WTC11 (cell line): ENCODE measurements around the gene PSMD5. TPM values are rescaled to one million over a fixed set of nuclear protein-coding genes. Genes with fewer than 3 reads are reported as not detected.

Experiments used
- ATAC-seq: fragments of 200-7000 bp; cut with Tn5 transposase; 2 replicates; pipeline ENCODE4 v1.10.0; 2021; ENCODE audit warnings: mild to moderate bottlenecking, moderate library complexity
- CTCF ChIA-PET: fragments of 300-600 bp; sonication (Branson Sonifier 250); formaldehyde crosslinking; loops from one replicate; lab custom pipeline; 2021; ENCODE audit warnings: antibody characterized with exemption; lab: Charles Lee
- POLR2A ChIA-PET: fragments of 350-600 bp; sonication (Branson Sonifier 250); formaldehyde crosslinking; loops from one replicate; lab custom pipeline; 2021; ENCODE audit warnings: antibody characterized with exemption; lab: Charles Lee
- DNase-seq: peaks from one replicate; pipeline ENCODE4 v3.0.0; 2021; ENCODE audit warnings: low spot score
- H3K27ac Mint-ChIP-seq: 2 replicates; pipeline ENCODE4 v1.8.0; 2021; ENCODE audit warnings: mixed read lengths
- H3K27me3 Mint-ChIP-seq: 2 replicates; pipeline ENCODE4 v1.8.0; 2021; ENCODE audit warnings: low read depth, mild to moderate bottlenecking, moderate library complexity, mixed read lengths
- H3K36me3 Mint-ChIP-seq: 2 replicates; pipeline ENCODE4 v1.8.0; 2021; ENCODE audit warnings: mixed read lengths
- H3K4me1 Mint-ChIP-seq: 2 replicates; pipeline ENCODE4 v1.8.0; 2022; ENCODE audit warnings: mixed read lengths
- H3K4me3 Mint-ChIP-seq: 2 replicates; pipeline ENCODE4 v1.8.0; 2021; ENCODE audit warnings: mild to moderate bottlenecking, moderate library complexity, mixed read lengths
- H3K9me3 Mint-ChIP-seq: 2 replicates; pipeline ENCODE4 v1.8.0; 2021; ENCODE audit warnings: mixed read lengths
- CREB1 ChIP-seq: sonication (generic); formaldehyde crosslinking; IDR thresholded peaks from 2 replicates; pipeline ENCODE4 v1.8.0; 2023; ENCODE audit warnings: mild to moderate bottlenecking, missing genetic modification reagents
- ETV6 ChIP-seq: sonication (generic); formaldehyde crosslinking; IDR thresholded peaks from 2 replicates; pipeline ENCODE4 v1.8.1; 2022; ENCODE audit warnings: mild to moderate bottlenecking, missing genetic modification reagents
- FOXP1 ChIP-seq: sonication (generic); formaldehyde crosslinking; IDR thresholded peaks from 2 replicates; pipeline ENCODE4 v1.8.0; 2022; ENCODE audit warnings: missing genetic modification reagents, mild to moderate bottlenecking, moderate library complexity, borderline replicate concordance
- RELA ChIP-seq: sonication (generic); formaldehyde crosslinking; IDR thresholded peaks from 2 replicates; pipeline ENCODE4 v1.8.1; 2022; ENCODE audit warnings: missing genetic modification reagents, mild to moderate bottlenecking, borderline replicate concordance
- SMAD4 ChIP-seq: sonication (generic); formaldehyde crosslinking; IDR thresholded peaks from 2 replicates; pipeline ENCODE4 v1.8.0; 2022; ENCODE audit warnings: mild to moderate bottlenecking, missing genetic modification reagents
- TCF7 ChIP-seq: sonication (generic); formaldehyde crosslinking; IDR thresholded peaks from 2 replicates; pipeline ENCODE4 v1.8.0; 2022; ENCODE audit warnings: mild to moderate bottlenecking, low read depth, missing genetic modification reagents, moderate library complexity
- TEAD4 ChIP-seq: sonication (generic); formaldehyde crosslinking; IDR thresholded peaks from 2 replicates; pipeline ENCODE4 v1.8.0; 2022; ENCODE audit warnings: mild to moderate bottlenecking, missing genetic modification reagents
- ZNF263 ChIP-seq: sonication (generic); formaldehyde crosslinking; IDR thresholded peaks from 2 replicates; pipeline ENCODE4 v1.8.1; 2022; ENCODE audit warnings: low read depth, mild to moderate bottlenecking, moderate library complexity, missing genetic modification reagents
- total RNA-seq: library from RNA; stranded (reverse); gene quantifications from 3 replicates; pipeline ENCODE4 v1.2.3, GENCODE V29; 2021
- TF ChIP-seq, protein P1 (sequence below): sonication (generic); formaldehyde crosslinking; IDR thresholded peaks from 2 replicates; pipeline ENCODE4 v1.8.0; 2023; ENCODE audit warnings: mild to moderate bottlenecking, missing genetic modification reagents
- TF ChIP-seq, protein P2 (sequence below): sonication (generic); formaldehyde crosslinking; IDR thresholded peaks from 2 replicates; pipeline ENCODE4 v1.8.1; 2022; ENCODE audit warnings: mild to moderate bottlenecking, moderate library complexity, missing genetic modification reagents
- TF ChIP-seq, protein P3 (sequence below): sonication (generic); formaldehyde crosslinking; IDR thresholded peaks from 2 replicates; pipeline ENCODE4 v1.8.1; 2023; ENCODE audit warnings: mild to moderate bottlenecking, moderate library complexity, missing genetic modification reagents
- TF ChIP-seq, protein P4 (sequence below): sonication (generic); formaldehyde crosslinking; IDR thresholded peaks from 2 replicates; pipeline ENCODE4 v1.8.1; 2022; ENCODE audit warnings: missing genetic modification reagents, borderline replicate concordance
- TF ChIP-seq, protein P5 (sequence below): sonication (generic); formaldehyde crosslinking; IDR thresholded peaks from 2 replicates; pipeline ENCODE4 v1.8.0; 2022; ENCODE audit warnings: mild to moderate bottlenecking, missing genetic modification reagents
- TF ChIP-seq, protein P6 (sequence below): sonication (generic); formaldehyde crosslinking; IDR thresholded peaks from 2 replicates; pipeline ENCODE4 v1.8.0; 2022; ENCODE audit warnings: missing genetic modification reagents
- TF ChIP-seq, protein P7 (sequence below): sonication (generic); formaldehyde crosslinking; IDR thresholded peaks from 2 replicates; pipeline ENCODE4 v1.8.1; 2023; ENCODE audit warnings: mild to moderate bottlenecking, missing genetic modification reagents

PSMD5 gene
- total RNA-seq, 1 experiment from 2014 or later = 61.1 TPM

DNA sequence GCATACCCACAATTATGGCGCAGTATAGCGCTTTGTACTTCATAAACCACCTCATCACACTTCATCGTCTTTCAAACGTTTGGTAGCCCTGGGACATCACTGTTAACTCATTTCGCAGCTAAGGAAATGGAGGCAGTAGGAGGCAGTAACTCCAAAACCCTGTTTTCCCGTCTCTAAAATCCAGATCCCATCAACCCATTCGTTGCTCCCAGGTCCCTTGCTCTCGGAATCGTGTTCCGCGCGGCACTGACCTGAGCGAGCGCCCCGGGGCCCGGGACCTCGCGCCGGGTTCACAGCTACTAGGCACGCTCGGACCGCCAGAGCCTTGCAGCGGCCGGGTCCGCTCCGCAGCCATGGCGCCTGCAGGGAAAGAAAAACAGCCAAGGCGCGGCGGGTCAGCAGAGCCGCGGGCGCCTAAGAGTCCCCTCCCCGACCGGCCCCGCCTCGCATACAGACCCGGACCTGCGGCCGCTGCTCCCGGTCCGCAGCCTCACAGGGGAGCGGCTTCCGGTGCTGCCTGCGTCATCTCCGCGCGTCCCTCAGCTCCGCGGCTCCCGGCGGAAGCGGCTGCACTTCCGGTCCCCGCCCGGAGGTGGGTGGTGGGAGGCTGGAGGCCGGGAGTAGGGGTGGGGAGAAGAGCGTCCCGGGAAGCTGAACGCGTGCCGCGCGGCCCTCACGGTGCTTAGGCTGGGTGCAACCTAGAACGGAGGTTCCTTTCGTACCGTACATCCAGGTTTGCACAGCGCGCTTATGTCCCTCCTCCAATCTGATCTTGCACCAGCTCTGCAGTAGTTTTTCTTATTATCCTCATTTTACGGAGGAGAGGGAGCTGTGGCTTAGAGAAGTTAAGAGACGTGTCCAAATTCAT is 49.6 kb downstream of the PSMD5 start, which contains the start of gene FBXW2 (continued):
- TF ChIP-seq, protein P1, sequence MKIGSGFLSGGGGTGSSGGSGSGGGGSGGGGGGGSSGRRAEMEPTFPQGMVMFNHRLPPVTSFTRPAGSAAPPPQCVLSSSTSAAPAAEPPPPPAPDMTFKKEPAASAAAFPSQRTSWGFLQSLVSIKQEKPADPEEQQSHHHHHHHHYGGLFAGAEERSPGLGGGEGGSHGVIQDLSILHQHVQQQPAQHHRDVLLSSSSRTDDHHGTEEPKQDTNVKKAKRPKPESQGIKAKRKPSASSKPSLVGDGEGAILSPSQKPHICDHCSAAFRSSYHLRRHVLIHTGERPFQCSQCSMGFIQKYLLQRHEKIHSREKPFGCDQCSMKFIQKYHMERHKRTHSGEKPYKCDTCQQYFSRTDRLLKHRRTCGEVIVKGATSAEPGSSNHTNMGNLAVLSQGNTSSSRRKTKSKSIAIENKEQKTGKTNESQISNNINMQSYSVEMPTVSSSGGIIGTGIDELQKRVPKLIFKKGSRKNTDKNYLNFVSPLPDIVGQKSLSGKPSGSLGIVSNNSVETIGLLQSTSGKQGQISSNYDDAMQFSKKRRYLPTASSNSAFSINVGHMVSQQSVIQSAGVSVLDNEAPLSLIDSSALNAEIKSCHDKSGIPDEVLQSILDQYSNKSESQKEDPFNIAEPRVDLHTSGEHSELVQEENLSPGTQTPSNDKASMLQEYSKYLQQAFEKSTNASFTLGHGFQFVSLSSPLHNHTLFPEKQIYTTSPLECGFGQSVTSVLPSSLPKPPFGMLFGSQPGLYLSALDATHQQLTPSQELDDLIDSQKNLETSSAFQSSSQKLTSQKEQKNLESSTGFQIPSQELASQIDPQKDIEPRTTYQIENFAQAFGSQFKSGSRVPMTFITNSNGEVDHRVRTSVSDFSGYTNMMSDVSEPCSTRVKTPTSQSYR (CRISPR knock-in tag) = no peak
- TF ChIP-seq, protein P2, sequence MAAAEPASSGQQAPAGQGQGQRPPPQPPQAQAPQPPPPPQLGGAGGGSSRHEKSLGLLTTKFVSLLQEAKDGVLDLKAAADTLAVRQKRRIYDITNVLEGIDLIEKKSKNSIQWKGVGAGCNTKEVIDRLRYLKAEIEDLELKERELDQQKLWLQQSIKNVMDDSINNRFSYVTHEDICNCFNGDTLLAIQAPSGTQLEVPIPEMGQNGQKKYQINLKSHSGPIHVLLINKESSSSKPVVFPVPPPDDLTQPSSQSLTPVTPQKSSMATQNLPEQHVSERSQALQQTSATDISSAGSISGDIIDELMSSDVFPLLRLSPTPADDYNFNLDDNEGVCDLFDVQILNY (CRISPR knock-in tag) = peak; percentile 70; the same call in 1 of the 2 replicates
- peak; percentile 58; the same call in 1 of the 2 replicates for TF ChIP-seq FOXP1 (CRISPR knock-in tag)
- peak; percentile 62; the same call in 1 of the 2 replicates for TF ChIP-seq RELA
- no peak for TF ChIP-seq TCF7 (CRISPR knock-in tag)
- TF ChIP-seq CREB1 = peak; percentile 69; the same call in 1 of the 2 replicates
- no peak for TF ChIP-seq SMAD4 (CRISPR knock-in tag)
- no peak for TF ChIP-seq ZNF263 (CRISPR knock-in tag)
- TF ChIP-seq, protein P3, sequence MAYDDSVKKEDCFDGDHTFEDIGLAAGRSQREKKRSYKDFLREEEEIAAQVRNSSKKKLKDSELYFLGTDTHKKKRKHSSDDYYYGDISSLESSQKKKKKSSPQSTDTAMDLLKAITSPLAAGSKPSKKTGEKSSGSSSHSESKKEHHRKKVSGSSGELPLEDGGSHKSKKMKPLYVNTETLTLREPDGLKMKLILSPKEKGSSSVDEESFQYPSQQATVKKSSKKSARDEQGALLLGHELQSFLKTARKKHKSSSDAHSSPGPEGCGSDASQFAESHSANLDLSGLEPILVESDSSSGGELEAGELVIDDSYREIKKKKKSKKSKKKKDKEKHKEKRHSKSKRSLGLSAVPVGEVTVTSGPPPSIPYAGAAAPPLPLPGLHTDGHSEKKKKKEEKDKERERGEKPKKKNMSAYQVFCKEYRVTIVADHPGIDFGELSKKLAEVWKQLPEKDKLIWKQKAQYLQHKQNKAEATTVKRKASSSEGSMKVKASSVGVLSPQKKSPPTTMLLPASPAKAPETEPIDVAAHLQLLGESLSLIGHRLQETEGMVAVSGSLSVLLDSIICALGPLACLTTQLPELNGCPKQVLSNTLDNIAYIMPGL (CRISPR knock-in tag) = peak; percentile 90
- TF ChIP-seq, protein P4, sequence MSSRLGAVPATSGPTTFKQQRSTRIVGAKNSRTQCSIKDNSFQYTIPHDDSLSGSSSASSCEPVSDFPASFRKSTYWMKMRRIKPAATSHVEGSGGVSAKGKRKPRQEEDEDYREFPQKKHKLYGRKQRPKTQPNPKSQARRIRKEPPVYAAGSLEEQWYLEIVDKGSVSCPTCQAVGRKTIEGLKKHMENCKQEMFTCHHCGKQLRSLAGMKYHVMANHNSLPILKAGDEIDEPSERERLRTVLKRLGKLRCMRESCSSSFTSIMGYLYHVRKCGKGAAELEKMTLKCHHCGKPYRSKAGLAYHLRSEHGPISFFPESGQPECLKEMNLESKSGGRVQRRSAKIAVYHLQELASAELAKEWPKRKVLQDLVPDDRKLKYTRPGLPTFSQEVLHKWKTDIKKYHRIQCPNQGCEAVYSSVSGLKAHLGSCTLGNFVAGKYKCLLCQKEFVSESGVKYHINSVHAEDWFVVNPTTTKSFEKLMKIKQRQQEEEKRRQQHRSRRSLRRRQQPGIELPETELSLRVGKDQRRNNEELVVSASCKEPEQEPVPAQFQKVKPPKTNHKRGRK (CRISPR knock-in tag) = no peak
- TF ChIP-seq TEAD4 = no peak
- TF ChIP-seq ETV6 (CRISPR knock-in tag) = peak; percentile 96
- TF ChIP-seq, protein P5, sequence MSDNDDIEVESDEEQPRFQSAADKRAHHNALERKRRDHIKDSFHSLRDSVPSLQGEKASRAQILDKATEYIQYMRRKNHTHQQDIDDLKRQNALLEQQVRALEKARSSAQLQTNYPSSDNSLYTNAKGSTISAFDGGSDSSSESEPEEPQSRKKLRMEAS = peak; percentile 73

DNA sequence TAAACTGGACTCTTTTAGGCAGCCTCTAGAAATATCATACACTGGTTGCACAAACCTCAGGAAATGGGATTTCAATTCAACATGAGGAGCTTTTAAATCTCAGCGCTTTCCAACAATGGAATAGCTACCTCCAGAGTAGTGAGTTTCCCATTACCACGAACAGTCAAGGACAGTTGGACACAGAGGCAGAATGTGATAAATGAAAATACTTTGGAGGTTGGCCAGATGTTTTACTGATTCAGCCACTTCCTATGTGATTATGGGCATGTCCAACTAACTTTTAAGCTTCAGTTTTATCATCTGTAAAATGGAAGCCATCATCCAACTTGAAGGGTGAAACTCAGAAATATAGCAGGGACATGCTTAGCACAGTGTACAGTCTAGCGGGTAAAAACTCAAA is 51.6 kb downstream of the PSMD5 start:
- DNase-seq (no peak), ATAC-seq (no peak)
- TF ChIP-seq, protein P6, sequence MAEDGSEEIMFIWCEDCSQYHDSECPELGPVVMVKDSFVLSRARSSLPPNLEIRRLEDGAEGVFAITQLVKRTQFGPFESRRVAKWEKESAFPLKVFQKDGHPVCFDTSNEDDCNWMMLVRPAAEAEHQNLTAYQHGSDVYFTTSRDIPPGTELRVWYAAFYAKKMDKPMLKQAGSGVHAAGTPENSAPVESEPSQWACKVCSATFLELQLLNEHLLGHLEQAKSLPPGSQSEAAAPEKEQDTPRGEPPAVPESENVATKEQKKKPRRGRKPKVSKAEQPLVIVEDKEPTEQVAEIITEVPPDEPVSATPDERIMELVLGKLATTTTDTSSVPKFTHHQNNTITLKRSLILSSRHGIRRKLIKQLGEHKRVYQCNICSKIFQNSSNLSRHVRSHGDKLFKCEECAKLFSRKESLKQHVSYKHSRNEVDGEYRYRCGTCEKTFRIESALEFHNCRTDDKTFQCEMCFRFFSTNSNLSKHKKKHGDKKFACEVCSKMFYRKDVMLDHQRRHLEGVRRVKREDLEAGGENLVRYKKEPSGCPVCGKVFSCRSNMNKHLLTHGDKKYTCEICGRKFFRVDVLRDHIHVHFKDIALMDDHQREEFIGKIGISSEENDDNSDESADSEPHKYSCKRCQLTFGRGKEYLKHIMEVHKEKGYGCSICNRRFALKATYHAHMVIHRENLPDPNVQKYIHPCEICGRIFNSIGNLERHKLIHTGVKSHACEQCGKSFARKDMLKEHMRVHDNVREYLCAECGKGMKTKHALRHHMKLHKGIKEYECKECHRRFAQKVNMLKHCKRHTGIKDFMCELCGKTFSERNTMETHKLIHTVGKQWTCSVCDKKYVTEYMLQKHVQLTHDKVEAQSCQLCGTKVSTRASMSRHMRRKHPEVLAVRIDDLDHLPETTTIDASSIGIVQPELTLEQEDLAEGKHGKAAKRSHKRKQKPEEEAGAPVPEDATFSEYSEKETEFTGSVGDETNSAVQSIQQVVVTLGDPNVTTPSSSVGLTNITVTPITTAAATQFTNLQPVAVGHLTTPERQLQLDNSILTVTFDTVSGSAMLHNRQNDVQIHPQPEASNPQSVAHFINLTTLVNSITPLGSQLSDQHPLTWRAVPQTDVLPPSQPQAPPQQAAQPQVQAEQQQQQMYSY (CRISPR knock-in tag) = no peak
- TF ChIP-seq, protein P7, sequence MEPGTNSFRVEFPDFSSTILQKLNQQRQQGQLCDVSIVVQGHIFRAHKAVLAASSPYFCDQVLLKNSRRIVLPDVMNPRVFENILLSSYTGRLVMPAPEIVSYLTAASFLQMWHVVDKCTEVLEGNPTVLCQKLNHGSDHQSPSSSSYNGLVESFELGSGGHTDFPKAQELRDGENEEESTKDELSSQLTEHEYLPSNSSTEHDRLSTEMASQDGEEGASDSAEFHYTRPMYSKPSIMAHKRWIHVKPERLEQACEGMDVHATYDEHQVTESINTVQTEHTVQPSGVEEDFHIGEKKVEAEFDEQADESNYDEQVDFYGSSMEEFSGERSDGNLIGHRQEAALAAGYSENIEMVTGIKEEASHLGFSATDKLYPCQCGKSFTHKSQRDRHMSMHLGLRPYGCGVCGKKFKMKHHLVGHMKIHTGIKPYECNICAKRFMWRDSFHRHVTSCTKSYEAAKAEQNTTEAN (CRISPR knock-in tag) = no peak
- Mint-ChIP-seq H3K36me3 (peaks cover 25% of the 10 kb centered on the region), H3K4me1 (peaks cover 15% of the 10 kb centered on the region), H3K27ac (no peak overlapping the region), H3K4me3 (0 out of 2 replicates have a peak overlapping the region, but pooled peaks have one; percentile 97), H3K9me3 (no peaks in the 10 kb centered on the region), H3K27me3 (no peaks in the 10 kb centered on the region)
- ChIA-PET POLR2A (no interaction called here), CTCF (no interaction called here)
